T1000 (cell line): ENCODE measurements around the gene EPHB1.
"Not testable (repeated sequence)": the region's sequence is repeated elsewhere in the genome, so short reads cannot be mapped to it uniquely, and the experiment has no call there.

Experiments
- DNase-seq: peaks from one replicate; lab custom pipeline; 2025; ENCODE audit warnings: mixed read lengths; lab: John Stamatoyannopoulos, UW

EPHB1 gene

GRCh38 chr3:135005616-135006015 lies 210.6 kb downstream of the EPHB1 start:
- DNase-seq = not testable (repeated sequence)

GRCh38 chr3:135007607-135008006 lies 212.5 kb downstream of the EPHB1 start:
- no peak for DNase-seq

- DNase-seq = no peak
Measured at GRCh38 chr3:135008326-135008725, 213.3 kb downstream of the EPHB1 start.

GRCh38 chr3:135009014-135009413 lies 214.0 kb downstream of the EPHB1 start:
- DNase-seq = no peak

GRCh38 chr3:135012101-135012500 lies 217.0 kb downstream of the EPHB1 start:
- DNase-seq = no peak

- DNase-seq = no peak
Measured at GRCh38 chr3:135013206-135013605, 218.1 kb downstream of the EPHB1 start.

GRCh38 chr3:135014566-135014965 lies 219.5 kb downstream of the EPHB1 start:
- no peak for DNase-seq

- DNase-seq = no peak
Measured at GRCh38 chr3:135017003-135017893, 222.2 kb downstream of the EPHB1 start.

- DNase-seq = no peak
Measured at GRCh38 chr3:135018149-135018923, 223.3 kb downstream of the EPHB1 start.

GRCh38 chr3:135020181-135020580 lies 225.1 kb downstream of the EPHB1 start:
- no peak for DNase-seq

- no peak for DNase-seq
Measured at GRCh38 chr3:135023996-135024658, 229.1 kb downstream of the EPHB1 start.

GRCh38 chr3:135030768-135031615 lies 235.9 kb downstream of the EPHB1 start:
- not testable (repeated sequence) for DNase-seq

GRCh38 chr3:135033737-135034136 lies 238.7 kb downstream of the EPHB1 start:
- DNase-seq = no peak

- DNase-seq = no peak
Measured at GRCh38 chr3:135034291-135034768, 239.3 kb downstream of the EPHB1 start.

GRCh38 chr3:135034891-135035440 lies 239.9 kb downstream of the EPHB1 start:
- no peak for DNase-seq

- DNase-seq = no peak
Measured at GRCh38 chr3:135038186-135038585, 243.1 kb downstream of the EPHB1 start.

GRCh38 chr3:135039536-135039935 lies 244.5 kb downstream of the EPHB1 start:
- not testable (repeated sequence) for DNase-seq

GRCh38 chr3:135040321-135041240 lies 245.5 kb downstream of the EPHB1 start:
- DNase-seq = no peak

GRCh38 chr3:135041601-135042000 lies 246.5 kb downstream of the EPHB1 start:
- DNase-seq = no peak

- no peak for DNase-seq
Measured at GRCh38 chr3:135047061-135047460, 252.0 kb downstream of the EPHB1 start.
